ENCODE measurements around the gene TRMT61A.

GRCh38 chr14:103538291-103539055, 9.5 kb downstream of the TRMT61A start:
- TF ChIP-seq CTCF (IDR thresholded peaks at IDR 0.05) (no peak), ATF1 (CRISPR knock-in tag; IDR thresholded peaks at IDR 0.05) (no peak), USF2 (CRISPR knock-in tag; IDR thresholded peaks at IDR 0.05) (no peak), ATF6 (CRISPR knock-in tag; IDR thresholded peaks at IDR 0.05) (no peak), ATF3 (CRISPR knock-in tag; conservative IDR thresholded peaks at IDR 0.05) (no peak), TCF7 (CRISPR knock-in tag; IDR thresholded peaks at IDR 0.05; ENCODE audit: low read depth) (no peak), STAT6 (CRISPR knock-in tag; conservative IDR thresholded peaks at IDR 0.05; ENCODE audit: low read depth) (no peak), NFYB (CRISPR knock-in tag; conservative IDR thresholded peaks at IDR 0.05; ENCODE audit: low read depth) (no peak), E2F1 (CRISPR knock-in tag; IDR thresholded peaks at IDR 0.05) (no peak), ZNF138 (CRISPR knock-in tag; conservative IDR thresholded peaks at IDR 0.05) (no peak), TEAD4 (CRISPR knock-in tag; IDR thresholded peaks at IDR 0.05) (no peak), TP53 (CRISPR knock-in tag; IDR thresholded peaks at IDR 0.05) (no peak)
